ENCODE results near the gene ALDH16A1.
A peak's percentile ranks its signal among the peaks of the same experiment; 100 is the strongest.

The ALDH16A1 gene

DNA sequence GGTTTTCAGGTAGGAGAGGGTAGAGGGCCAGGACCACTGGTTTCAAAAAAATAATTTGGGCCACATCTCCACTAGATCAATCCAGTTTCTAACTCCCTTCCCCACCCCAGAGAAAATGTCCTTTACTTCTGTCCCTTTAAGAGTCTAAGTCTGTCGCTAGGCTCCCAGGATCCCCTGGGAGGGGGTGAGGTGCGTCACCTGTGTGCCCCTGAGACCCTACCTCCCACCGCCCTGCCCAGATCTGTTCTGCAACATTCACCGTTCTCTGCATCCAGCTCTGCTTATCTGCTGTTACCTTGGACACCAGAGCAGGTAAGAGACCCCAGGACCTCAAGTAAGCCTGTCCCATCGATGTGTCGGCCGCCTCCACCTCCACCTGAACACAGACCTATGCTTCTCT is 27.8 kb upstream of the ALDH16A1 start, which contains the start of gene GFY:
Gene GFY (plus strand): TSS at position 211 of the 400 bp plus-strand sequence. CDS start 1,043 bp downstream, outside the sequence.
- no peak for DNase-seq

DNA sequence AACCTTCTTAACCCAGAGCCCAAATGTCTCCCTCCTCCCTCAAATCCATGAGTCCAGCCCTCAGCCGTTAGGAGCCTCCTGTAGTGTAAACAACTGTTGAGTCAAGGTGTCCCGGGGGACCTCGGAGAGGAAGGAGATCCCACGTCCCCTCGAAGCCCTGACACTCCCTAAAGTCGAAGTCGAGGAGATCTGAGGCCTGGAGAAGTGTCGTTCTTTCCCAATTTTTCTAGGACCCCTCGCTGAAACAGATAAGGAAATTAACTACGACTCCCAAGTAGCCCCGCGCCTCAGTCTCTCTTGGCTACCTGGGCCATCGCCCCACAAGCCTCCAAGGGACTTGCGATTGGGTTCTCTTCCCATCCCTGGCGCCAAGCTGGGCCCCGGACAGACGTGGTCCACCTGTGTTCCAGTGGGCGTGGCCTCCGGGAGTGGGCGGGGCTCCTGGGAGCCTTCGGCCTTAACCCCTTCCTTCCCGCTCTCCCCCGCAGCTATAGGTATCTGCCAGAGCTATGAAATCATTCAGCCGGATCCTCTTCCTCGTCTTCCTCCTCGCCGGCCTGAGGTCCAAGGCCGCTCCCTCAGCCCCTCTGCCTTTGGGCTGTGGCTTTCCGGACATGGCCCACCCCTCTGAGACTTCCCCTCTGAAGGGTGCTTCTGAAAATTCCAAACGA is 27.0 kb upstream of the ALDH16A1 start:
- no peak for DNase-seq

DNA sequence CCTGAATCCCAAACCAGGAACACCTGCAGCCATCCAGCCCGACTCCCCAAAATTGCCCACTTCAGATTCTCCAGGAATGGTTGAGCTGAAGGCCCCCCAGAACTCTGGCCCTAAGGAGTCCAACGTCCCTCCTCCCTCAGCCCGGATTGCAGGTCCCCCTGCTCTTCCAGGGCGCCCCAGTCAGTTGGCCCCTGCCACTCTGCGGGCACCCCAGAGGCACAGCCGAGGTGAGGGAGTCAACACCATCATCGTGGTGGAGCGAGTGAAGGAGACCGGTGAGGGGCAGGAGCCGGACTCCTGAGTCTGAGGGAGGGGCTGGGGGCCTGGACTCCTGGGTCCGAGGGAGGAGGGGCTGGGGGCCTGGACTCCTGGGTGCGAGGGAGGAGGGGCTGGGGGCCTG is 25.7 kb upstream of the ALDH16A1 start:
- DNase-seq, result no peak

DNA sequence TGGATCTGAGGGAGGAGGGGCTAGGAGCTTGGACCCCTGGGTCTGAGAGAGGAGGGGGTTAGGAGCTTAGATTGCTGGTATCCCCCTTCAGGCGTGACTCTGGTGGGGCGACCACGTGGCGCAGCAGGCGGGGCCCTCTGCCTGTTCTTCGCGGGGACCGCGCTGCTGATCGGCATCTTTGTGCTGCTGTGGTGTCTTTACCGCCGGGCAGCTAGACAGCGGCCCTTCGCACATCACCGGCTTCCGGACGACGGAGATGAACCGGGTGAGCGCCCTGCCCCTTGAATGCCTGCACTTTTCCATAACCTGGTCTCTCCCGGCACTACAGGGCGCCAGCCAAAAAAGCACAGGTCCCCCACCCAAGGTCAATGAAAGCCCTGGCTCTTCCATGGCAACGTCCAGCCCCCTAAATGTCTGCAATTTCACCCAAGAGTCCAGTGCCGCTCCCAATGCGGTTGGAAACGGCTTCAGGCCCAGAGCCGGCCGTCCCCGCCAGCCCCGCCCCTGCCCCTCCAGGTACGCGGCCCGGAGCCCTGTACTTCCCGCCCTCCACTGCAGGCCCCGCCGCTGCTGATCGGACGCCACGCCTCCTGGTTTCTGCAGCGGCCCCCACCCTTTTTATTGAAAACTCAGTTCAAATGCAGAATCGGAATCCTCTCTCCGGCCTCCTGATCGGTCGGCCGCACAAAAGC is 25.0 kb upstream of the ALDH16A1 start:
- DNase-seq, result no peak

DNA sequence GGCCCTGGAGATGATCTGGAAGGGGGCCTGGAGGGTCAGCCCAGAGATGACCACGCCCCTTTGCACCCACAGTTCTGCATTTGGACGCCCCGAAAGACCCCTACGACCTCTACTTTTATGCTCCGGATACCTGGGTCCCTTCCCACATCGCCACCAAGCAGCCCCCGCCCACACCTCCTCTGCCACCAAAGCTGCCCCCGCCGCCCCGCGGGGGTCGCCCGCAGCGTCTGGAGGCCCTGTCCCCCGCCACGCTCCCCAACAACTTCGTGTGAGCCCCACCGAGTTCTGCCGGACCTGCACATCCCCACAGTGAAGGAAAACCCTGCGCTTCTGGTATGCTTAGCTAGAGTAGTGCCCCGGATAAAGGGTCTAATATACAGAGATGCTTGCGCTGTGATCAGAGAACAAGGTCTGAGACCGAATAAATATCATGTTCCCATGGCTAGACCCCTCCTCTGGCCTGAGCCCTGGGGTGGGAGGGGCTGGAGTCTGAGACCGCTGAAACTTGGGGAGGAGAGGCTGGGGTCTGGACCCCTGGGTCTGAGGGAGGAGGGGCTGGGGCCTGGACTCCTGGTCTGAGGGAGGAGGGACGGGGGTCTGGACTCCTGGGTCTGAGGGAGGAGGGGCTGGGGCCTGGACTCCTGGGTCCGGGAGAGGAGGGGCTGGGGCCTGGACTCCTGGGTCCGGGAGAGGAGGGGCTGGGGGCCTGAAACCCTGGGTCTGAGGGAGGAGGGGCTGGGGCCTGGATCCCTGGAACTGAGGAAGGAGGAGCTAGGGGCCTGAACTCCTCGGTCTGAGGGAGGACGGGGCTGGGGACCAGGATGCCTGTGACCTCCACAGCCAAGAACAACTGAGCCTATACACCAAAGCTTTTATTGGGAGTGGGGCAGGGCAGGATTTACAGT is 24.2 kb upstream of the ALDH16A1 start:
- no peak for DNase-seq

DNA sequence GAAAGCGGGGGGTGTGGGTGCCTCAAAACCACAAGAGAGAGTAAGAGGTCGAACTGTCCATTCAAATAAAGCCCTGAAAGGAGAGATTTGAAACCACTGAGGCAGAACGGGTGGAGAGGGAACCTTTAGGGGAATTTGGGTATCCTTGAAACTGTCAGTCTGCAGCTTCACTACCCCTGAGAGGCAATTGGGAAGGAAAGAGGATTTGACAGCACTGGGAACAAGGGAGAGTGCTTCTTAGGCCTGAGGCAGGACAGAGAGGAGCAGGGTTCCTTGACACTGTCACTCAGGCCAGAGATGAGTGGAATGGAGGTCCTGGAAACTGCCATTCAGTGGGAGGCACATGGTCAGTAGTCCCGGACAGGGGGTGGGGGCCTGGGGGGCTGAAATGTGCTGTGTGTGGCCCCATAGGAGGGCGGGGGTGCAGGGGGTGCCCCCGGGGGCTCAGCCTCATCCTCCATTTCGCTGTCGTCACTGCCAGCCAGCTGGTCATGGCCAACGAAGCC is 22.8 kb upstream of the ALDH16A1 start:
- no peak for DNase-seq

DNA sequence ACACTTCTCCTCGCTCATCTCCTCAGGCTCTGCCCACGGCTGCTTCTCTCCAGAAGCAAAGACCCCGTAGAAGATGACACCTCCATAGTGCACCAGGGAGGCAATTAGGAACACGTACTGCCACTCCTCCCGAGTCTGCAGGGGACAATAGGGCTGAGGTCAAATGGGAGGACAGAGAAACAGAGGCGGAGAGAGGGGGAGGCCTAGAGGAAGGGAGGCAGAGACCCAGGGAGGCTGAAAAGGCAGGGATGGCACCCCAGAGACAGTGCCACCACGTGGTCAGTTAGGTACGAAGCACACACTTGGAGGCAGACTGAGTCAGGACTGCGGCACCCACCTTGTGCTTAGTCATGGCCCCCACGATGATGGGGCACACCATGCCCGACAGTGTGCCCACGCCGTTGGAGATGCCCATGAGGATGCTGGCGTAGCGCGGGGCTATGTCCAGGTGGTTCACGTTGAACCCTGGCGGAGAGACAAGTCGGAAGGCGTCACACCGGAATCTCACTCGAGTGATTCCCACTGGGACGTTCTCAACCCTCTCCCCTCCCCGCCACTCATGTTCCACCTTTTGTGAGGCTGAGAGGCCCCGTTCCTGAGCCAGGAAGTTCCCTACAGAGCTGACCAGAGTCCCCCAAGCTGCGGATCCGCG is 22.2 kb upstream of the ALDH16A1 start:
- no peak for DNase-seq

DNA sequence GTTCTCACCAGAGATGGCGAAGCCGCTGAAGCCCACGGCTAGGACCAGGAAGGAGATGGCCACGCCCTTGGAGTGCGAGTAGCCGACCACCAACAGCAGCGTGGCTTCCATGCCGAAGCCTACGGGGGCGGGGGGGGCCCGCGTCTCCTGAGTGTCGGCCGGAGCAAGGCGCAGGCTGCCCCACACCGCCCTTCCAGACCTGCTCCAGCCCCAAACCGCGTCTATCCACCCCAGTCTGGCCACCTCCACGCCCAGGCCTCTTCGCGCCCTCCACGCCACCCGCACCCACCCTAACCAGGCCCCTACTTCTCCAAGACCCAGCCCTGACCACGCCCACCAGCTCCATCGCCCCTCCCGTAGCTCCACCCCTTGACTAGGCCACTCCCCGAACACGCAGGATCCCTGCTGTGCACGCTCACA is 21.7 kb upstream of the ALDH16A1 start:
- DNase-seq, result no peak

DNA sequence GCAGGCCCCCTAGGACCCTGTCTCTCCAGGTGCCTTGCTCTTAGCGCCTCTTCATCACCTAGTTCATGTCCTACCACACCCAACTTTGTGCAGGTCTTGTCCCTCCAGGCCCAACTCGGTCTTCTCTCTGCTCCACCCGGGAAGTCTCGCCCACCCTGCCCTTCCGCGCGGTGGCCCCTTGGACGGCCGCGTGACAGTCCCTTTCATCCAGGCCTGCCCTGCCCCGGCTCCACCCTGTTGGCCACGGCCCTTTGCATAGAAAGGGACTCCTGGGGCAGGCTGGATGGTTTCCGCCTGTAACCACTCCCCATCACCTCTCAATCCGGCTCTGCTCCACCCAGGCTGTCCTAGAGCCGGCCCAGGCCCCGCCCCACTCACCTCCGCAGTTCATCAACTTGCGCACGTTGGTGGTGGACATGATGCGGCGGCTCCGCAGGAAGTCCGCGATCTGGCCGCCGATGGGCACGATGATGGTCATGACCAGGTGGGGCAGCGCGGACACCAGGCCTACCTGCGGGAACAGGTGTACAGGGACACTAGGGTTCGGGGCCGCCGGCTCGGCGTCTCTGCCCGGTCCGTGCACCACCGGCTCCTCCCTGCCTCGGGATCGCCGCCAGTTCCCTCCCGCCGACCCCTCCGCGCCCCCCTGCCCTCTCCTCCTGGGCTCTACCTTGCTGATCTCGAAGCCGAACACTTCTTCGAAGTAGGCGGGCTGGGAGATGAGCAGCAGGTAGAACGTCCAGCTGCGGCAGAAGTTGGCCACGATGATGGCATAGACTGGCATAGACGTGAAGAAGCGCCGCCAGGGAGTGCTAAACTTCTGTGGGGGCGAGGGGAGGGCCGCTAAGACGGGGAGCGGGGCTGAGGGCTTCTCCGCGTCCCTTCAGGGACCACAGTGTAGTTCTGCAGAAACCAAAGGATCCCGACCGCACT is 20.6 kb upstream of the ALDH16A1 start:
- DNase-seq, result no peak

DNA sequence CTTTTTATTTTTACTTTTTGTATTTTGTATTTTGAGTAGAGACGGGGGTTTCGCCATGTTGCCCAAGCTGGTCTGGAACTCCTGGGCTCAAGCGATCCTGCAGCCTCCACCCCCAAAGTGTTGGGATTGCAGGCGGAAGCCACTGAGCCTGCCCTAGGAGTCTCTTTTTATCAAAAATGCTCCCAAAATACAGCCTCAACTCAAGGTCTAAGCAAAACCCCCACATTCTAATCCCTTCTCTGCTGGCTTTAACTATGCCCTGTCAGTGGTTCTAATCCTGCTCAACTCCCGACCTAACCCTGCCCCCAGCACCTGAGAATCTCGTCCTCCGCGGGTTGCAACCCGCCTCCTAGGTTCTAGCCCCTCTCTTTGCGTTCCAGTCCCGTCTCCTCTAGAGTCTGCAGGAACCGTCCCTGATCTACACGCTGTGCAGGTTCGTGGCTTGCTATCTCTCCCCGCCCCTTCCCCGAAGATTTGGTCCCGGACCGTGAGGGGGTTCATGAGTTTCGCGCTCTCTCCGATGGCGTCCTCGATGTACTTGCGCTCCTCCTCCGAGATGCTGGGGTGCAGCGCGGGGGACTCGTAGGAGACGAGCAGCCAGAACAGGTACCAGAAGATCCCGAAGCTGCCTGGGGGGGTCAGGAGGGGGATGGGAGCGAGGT is 19.7 kb upstream of the ALDH16A1 start:
- no peak for DNase-seq

DNA sequence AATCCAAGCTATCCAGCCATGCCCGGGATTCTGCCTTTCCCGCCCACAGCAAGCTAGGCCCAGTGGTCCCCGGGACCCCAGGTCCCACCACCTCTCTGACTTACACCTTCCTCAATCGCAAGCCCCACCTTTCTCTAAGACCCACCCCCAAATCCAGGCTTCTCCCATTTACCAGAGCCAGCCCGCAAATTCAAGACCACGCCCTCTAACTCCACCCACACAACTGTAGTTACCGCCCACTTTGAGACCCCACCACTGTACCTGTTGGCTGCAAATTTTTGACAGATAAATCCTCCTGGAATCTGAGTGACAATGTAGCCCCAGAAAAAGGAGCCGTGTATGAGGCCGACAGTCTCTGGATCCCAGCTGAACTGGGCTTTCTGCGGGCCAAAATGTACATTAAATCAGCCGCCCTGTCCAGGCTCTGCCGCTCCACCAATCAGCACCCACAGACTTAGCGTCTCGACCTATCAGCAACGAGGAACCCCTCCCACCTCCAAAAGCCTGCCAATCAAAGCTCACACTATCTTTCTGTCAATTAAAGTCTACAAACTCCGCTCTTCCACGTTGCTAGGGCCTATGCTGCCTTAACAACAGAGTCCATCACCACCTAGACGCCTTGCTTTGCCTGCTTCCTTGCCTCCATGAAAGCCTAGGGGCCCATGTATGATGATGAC is 18.0 kb upstream of the ALDH16A1 start:
- DNase-seq, result no peak

DNA sequence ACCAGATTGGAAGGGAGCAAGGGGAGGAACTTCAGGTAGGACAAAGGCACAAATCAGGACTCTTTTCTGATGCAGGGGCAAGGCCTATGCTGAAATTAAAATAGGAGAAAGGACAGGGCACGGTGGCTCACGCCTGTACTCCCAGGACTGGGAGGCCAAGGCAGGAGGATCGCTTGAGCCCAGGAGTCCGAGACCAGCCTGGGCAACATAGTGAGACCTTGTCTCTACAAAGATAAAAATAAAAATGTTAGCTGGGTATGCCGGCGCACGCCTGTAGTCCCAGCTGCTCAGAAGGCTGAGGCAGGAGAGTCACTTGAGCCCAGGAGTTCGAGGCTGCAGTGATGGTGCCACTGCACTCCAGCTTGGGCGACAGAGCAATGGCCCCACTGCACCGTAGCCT is 17.4 kb upstream of the ALDH16A1 start:
- DNase-seq, result no peak

DNA sequence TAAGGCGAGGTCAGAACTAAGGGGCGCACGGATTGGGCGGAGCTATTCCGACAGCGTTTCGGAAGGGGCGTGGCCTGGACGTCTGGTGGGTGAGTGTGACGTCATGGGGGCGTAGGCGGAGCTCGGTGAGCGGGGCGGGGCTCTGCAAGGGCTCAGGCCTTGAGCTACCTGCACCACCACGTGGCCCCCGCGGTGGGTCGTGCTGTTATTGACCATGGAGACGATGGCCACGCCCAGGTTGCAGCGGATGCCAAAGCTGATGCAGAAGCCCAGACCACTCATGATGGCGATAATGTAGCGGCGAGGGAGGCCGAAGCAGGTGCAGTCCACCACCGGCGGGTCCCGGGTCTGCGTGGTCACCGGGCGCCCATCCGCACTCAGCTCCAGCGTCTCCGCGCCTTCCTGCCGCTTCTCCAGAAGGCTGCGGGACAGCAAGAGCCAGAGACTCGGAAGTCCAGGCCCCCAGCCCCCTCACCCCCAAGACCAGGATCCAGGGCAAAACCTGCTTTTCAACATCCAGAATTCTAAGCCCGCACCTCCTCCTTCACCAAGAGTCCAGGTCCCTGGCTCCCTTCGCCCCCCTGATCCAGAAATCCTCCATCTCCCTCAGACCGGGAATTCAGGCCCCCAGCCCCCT is 16.5 kb upstream of the ALDH16A1 start:
- DNase-seq, result no peak

DNA sequence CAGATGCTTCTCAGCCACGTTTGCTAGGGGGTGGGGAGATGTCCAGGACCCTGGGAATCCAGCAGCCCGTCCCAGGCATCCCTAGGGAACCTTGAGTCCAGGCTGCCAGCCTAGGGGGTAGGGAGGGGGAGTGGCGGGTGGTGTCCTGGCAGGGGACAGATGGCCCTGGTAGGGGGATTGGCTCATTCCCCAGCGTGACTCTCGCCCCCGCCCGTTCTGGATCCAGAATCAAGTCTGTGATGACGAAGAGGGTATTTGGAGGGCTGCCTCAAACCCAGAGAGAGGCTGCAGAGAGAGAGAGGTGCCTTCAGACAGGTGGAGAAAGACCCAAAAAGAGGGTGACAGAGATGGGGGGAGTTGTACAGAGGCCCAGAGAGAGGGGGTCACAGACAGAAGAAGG is 15.8 kb upstream of the ALDH16A1 start:
- peak; percentile 33 for DNase-seq

DNA sequence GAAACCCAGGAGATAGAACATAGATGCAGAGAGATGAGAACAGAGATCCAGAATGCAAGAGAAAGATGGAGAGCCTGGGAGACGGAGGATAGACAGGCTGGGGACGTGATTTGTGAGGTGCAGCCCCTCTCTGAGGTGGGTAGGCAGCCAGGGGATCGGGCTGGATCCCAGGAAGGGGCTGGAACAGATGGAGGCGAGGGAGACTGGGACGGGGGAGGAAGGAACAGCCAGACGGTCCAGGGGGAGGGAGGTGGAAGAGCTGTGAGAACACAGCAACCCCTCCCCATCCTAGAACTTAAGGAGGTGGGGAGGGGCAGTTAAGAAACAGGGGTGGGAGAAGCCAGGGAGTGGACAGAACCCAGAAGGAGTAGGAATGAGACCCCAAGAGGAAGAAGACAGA is 14.8 kb upstream of the ALDH16A1 start:
- no peak for DNase-seq

DNA sequence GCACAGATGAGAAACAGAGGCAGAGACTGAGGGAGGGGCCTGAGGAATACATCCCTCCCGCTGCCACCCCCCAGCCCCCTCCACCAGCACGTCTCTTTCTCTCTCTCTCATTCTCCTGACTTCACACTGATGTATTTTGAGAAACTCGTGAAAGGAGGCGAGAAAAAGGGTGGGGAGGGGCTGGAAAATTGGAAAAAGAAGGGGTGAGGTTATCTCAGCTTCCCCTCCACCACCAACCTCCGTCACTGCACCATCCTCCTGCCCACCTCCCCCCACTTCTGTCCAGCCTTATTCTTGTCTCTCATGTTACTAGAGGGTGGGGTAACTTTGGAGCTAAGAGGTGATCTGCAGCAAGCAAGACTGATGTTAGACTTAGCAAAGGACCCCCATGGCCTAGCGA is 13.2 kb upstream of the ALDH16A1 start:
- no peak for DNase-seq

DNA sequence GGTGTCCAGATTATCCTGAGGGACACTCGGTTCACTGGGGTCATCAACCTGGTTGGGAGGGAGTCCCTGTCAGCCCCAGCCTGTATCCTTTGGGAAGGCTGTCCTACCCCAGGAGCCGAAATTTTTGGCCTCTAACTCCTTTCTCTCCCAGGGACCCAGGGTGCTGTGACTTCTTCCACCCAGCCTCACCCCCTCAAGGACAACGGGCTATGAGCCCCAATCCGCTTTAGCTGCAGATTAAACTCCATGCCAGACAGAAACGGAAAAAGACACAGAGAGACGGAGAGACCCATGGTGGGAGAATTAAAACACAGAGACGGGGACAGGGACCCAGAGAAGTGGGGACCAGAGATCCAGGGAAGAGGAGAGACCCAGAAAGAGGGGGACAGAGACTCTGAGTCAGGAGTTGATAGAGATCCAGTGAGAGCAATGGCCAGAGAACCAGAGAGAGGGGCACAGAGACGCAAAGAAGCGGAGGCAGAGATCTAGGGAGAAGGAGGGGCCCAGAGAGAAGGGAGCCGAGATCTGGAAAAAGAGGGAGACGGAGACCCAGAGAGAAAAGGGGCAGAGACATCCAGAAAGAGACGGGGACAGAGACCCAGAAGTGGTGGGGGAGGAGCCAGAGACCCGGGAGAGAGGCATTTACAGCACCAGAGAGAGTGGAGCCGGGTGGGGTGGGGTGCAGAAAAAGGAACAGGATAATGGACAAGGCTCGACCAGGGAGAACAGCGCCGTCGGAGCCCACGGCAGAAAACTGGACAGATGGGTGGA is 12.4 kb upstream of the ALDH16A1 start:
- DNase-seq, result no peak

DNA sequence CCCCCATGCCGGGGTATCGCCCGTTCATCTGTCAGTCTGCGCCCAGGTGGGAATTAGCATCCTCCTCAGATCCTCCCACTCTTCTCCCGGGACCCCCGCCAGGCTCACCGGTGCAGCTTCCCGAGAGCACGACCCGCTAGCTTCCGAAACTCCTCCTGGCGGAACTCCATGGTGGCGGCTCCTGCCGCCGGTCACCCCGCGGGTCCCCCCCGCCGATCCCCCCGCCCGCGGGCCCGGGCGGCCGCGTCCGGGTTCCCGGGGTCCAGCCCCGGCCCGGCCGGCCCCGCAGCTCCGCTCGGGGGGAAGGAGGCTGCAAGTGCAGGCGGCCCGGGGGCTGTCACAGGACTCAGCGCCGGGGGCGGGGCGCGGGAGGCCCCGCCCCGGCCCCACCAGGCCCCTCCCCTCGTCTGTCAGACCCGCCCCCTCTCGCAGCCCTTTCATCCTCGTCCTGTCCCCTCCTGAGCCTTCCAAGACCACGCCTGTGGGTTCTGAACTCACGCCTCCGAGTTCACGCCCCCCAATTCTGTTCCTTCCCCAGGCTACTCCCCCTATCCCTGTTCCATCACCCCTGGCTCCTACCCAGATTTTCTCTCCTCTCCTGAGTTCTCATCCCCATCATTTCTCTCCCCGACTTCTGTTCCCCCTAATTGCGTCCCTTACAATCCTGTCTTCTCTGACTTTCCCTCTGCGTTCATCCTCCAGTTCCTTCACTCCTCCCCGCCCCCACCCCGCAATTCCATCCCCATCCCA is 11.6 kb upstream of the ALDH16A1 start, which contains the start of gene SLC17A7:
Gene SLC17A7 (minus strand): TSS at position 318 of the 750 bp plus-strand sequence. CDS start 148 bp downstream, at position 170.
- no peak for DNase-seq
